ENCODE data around the gene HSPB8. TPM values are rescaled to one million over a fixed set of nuclear protein-coding genes. Genes with fewer than 3 reads are reported as not detected.

HSPB8 gene
- not detected for total RNA-seq

- Histone ChIP-seq H3K9me3 (ENCODE audit: low read depth, low read length) (no peaks in the 10 kb centered on the region), H3K4me1 (ENCODE audit: insufficient read depth, low read length) (no peaks in the 10 kb centered on the region), H3K27me3 (ENCODE audit: insufficient read depth, low read length) (no peaks in the 10 kb centered on the region), H3K4me3 (ENCODE audit: low read length) (no peak within 1 kb of the TSS)
Observed at GRCh38 chr12:119178544-119179334, at the start of gene HSPB8. HSPB8 (plus strand) TSS chr12:119178931; CDS start chr12:119179313, 382 bp downstream.

GRCh38 chr12:119129827-119130434 lies 48.8 kb upstream of the HSPB8 start:
- H3K4me3 ChIP-seq (ENCODE audit: low read length), result no peak overlapping the region
- H3K27me3 ChIP-seq (ENCODE audit: insufficient read depth, low read length), result no peaks in the 10 kb centered on the region
- H3K4me1 ChIP-seq (ENCODE audit: insufficient read depth, low read length), result no peaks in the 10 kb centered on the region
- H3K9me3 ChIP-seq (ENCODE audit: low read depth, low read length), result no peaks in the 10 kb centered on the region

GRCh38 chr12:119130523-119130922 lies 48.2 kb upstream of the HSPB8 start:
- Histone ChIP-seq H3K27me3 (ENCODE audit: insufficient read depth, low read length) (no peaks in the 10 kb centered on the region), H3K4me1 (ENCODE audit: insufficient read depth, low read length) (no peaks in the 10 kb centered on the region), H3K9me3 (ENCODE audit: low read depth, low read length) (no peaks in the 10 kb centered on the region), H3K4me3 (ENCODE audit: low read length) (no peak overlapping the region)

- H3K4me1 ChIP-seq (ENCODE audit: insufficient read depth, low read length), result no peaks in the 10 kb centered on the region
- no peaks in the 10 kb centered on the region for H3K9me3 ChIP-seq (ENCODE audit: low read depth, low read length)
- H3K4me3 ChIP-seq (ENCODE audit: low read length), result no peak overlapping the region
- H3K27me3 ChIP-seq (ENCODE audit: insufficient read depth, low read length), result no peaks in the 10 kb centered on the region
Observed at GRCh38 chr12:119134284-119135072, 44.3 kb upstream of the HSPB8 start.

GRCh38 chr12:119136811-119137410 lies 41.8 kb upstream of the HSPB8 start:
- Histone ChIP-seq H3K9me3 (ENCODE audit: low read depth, low read length) (no peaks in the 10 kb centered on the region), H3K4me1 (ENCODE audit: insufficient read depth, low read length) (no peaks in the 10 kb centered on the region), H3K27me3 (ENCODE audit: insufficient read depth, low read length) (no peaks in the 10 kb centered on the region), H3K4me3 (ENCODE audit: low read length) (no peak overlapping the region)

GRCh38 chr12:119139448-119139847 lies 39.3 kb upstream of the HSPB8 start:
- Histone ChIP-seq H3K4me3 (ENCODE audit: low read length) (no peak overlapping the region), H3K4me1 (ENCODE audit: insufficient read depth, low read length) (no peaks in the 10 kb centered on the region), H3K27me3 (ENCODE audit: insufficient read depth, low read length) (no peaks in the 10 kb centered on the region), H3K9me3 (ENCODE audit: low read depth, low read length) (no peaks in the 10 kb centered on the region)

- Histone ChIP-seq H3K4me3 (ENCODE audit: low read length) (no peak overlapping the region), H3K9me3 (ENCODE audit: low read depth, low read length) (no peaks in the 10 kb centered on the region), H3K4me1 (ENCODE audit: insufficient read depth, low read length) (no peaks in the 10 kb centered on the region), H3K27me3 (ENCODE audit: insufficient read depth, low read length) (no peaks in the 10 kb centered on the region)
Observed at GRCh38 chr12:119145367-119145766, 33.4 kb upstream of the HSPB8 start.

- H3K4me3 ChIP-seq (ENCODE audit: low read length), result no peak overlapping the region
- no peaks in the 10 kb centered on the region for H3K9me3 ChIP-seq (ENCODE audit: low read depth, low read length)
- H3K4me1 ChIP-seq (ENCODE audit: insufficient read depth, low read length), result no peaks in the 10 kb centered on the region
- H3K27me3 ChIP-seq (ENCODE audit: insufficient read depth, low read length), result peaks cover 3% of the 10 kb centered on the region
Observed at GRCh38 chr12:119147847-119148448, 30.8 kb upstream of the HSPB8 start.

- H3K4me3 ChIP-seq (ENCODE audit: low read length), result no peak overlapping the region
Observed at GRCh38 chr12:119149270-119149669, 29.5 kb upstream of the HSPB8 start.

GRCh38 chr12:119151445-119152026 lies 27.2 kb upstream of the HSPB8 start:
- peaks cover 3% of the 10 kb centered on the region for H3K27me3 ChIP-seq (ENCODE audit: insufficient read depth, low read length)
- no peaks in the 10 kb centered on the region for H3K9me3 ChIP-seq (ENCODE audit: low read depth, low read length)

More at GRCh38 chr12:119149270-119149669, 29.5 kb upstream of the HSPB8 start:
- no peaks in the 10 kb centered on the region for H3K9me3 ChIP-seq (ENCODE audit: low read depth, low read length)
- H3K27me3 ChIP-seq (ENCODE audit: insufficient read depth, low read length), result peaks cover 3% of the 10 kb centered on the region
- no peaks in the 10 kb centered on the region for H3K4me1 ChIP-seq (ENCODE audit: insufficient read depth, low read length)

GRCh38 chr12:119153477-119154434 lies 25.0 kb upstream of the HSPB8 start:
- no peak overlapping the region for H3K4me3 ChIP-seq (ENCODE audit: low read length)
- no peaks in the 10 kb centered on the region for H3K9me3 ChIP-seq (ENCODE audit: low read depth, low read length)
- H3K27me3 ChIP-seq (ENCODE audit: insufficient read depth, low read length), result peaks cover 3% of the 10 kb centered on the region
- no peaks in the 10 kb centered on the region for H3K4me1 ChIP-seq (ENCODE audit: insufficient read depth, low read length)

More at GRCh38 chr12:119151445-119152026, 27.2 kb upstream of the HSPB8 start:
- H3K4me3 ChIP-seq (ENCODE audit: low read length), result no peak overlapping the region
- H3K4me1 ChIP-seq (ENCODE audit: insufficient read depth, low read length), result no peaks in the 10 kb centered on the region

- H3K27me3 ChIP-seq (ENCODE audit: insufficient read depth, low read length), result peaks cover 3% of the 10 kb centered on the region
- H3K4me3 ChIP-seq (ENCODE audit: low read length), result no peak overlapping the region
- no peaks in the 10 kb centered on the region for H3K4me1 ChIP-seq (ENCODE audit: insufficient read depth, low read length)
- no peaks in the 10 kb centered on the region for H3K9me3 ChIP-seq (ENCODE audit: low read depth, low read length)
Observed at GRCh38 chr12:119154435-119154818, 24.3 kb upstream of the HSPB8 start.

- Histone ChIP-seq H3K9me3 (ENCODE audit: low read depth, low read length) (no peaks in the 10 kb centered on the region), H3K4me3 (ENCODE audit: low read length) (no peak overlapping the region), H3K4me1 (ENCODE audit: insufficient read depth, low read length) (no peaks in the 10 kb centered on the region), H3K27me3 (ENCODE audit: insufficient read depth, low read length) (peaks cover 3% of the 10 kb centered on the region)
Observed at GRCh38 chr12:119156401-119157044, 22.2 kb upstream of the HSPB8 start.

Measured in mononuclear cell (primary cell).